Kidney tubule cell (primary cell): ENCODE measurements around the gene SLC7A1.

ENCODE experiments used
- DNase-seq: peaks from one replicate; pipeline ENCODE4 v3.0.0-alpha.2; 2018; ENCODE audit warnings: low spot score

Gene SLC7A1

DNA sequence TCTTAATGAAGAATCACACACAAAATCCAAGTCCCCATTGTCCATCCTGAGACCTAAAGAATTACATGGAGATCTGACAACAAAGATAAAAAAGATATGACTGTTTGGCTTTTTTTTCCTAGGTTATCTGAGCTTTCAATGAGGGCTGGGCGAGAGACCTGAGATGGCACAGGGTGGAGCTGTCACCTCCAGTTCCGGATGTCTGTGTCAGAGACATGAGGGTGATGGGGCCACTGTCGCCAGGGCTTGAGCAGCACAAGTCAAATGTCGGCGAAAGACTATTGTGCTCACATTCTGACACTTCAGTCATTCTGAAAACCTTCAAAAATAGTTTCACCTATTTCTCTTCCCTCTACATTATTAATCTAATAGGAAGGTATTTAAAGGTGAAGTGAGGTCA lies 65.7 kb downstream of the SLC7A1 start:
- no peak for DNase-seq

DNA sequence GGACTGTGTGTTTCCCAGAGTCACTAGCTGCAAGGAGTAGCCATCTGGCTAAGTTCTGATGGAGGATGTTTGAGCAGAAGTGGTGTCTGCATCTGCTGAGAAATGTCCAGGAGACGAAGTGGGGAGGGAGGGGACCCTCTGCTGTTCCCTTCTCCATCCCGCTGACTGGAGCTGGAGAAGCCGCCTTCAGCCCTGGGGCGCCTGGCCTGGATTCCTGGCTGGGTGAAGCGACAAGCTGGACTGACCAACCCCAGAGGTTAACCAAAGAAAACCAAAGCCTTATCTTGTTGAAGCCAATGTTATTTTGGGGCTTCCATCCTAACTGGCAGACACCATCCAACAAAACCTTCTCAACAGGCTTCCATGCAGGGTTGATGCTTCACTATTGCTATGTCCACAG lies 67.6 kb downstream of the SLC7A1 start:
- no peak for DNase-seq

- DNase-seq: no peak
These were observed 68.0 kb downstream of the SLC7A1 start for GRCh38 chr13:29527511-29527910.

- DNase-seq: no peak
These were observed 68.7 kb downstream of the SLC7A1 start for GRCh38 chr13:29526741-29527140.

GRCh38 chr13:29525757-29526156 lies 69.7 kb downstream of the SLC7A1 start:
- no peak for DNase-seq

DNA sequence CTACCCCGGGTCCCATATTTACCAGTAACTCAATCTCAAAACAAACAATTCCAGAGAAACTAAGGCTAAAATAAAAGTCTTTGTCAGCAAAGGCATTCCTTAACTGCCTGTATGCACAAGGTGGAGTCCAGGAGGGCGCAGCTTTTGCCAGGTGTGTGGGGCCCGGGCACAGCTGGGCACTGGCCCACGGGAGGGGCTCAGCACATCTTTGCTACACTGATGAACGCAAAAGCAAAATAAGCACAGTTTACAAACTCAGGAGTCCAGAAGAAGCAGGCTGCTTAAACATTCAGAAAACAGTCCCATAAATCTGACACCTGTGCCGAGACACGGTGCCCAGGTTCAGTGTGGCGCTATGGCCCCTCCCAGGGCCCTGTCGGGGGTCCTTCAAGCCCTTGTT lies 70.8 kb downstream of the SLC7A1 start:
- DNase-seq: no peak

DNA sequence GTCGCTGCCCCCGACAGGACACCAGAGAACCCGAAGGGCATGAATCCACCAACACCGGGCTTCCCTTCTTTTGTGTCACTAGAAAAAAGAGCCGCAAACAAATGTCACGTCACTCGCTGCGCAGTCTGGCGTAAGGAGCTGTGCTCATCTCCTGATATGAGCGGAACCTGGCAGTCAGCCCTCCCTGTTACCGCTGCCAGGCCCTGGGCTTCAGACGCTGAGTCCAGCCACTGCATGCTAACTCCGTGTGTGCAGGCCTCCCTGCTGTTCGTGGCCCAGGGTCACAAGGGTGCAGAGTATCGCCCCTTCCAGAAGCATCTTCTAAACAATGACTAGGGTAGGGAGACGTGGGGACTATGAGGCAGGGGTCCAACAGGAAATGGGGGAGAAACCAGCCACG lies 71.3 kb downstream of the SLC7A1 start:
- no peak for DNase-seq

DNA sequence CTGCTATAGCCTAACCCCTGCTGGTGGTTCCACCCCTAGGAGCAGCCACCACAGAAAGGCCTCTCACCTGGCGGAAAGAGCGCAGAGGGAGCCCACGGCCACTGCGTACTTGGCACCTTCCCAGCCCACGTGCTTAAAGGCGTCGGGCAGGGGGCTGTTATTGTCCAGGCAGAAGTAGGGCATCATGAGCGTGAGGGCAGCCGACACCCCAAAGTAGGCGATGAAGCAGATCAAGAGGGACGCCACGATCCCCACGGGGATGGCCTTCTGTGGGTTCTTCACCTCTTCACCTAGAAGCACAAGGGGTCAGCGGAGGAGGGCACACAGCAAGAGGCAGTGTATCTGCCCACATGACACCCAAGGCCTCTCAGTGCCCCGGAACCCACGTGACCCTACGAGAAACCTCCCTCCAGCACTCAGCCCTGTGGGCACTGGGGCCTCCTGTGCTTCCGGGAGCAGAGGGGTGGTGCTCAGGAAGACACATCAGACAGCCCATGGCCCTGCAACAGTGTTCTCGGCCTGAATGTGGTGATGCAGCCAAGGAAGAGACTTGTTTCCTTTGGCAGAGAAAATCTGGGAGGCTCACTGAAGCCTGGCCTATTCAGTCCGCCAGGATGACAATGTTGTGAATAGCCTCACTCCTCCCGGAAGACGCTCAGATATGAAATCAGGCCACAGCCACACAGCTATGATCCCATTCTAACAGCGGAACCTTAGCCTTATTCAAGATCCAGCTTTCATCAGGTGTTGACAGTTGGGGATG lies 72.1 kb downstream of the SLC7A1 start:
- DNase-seq: no peak

DNA sequence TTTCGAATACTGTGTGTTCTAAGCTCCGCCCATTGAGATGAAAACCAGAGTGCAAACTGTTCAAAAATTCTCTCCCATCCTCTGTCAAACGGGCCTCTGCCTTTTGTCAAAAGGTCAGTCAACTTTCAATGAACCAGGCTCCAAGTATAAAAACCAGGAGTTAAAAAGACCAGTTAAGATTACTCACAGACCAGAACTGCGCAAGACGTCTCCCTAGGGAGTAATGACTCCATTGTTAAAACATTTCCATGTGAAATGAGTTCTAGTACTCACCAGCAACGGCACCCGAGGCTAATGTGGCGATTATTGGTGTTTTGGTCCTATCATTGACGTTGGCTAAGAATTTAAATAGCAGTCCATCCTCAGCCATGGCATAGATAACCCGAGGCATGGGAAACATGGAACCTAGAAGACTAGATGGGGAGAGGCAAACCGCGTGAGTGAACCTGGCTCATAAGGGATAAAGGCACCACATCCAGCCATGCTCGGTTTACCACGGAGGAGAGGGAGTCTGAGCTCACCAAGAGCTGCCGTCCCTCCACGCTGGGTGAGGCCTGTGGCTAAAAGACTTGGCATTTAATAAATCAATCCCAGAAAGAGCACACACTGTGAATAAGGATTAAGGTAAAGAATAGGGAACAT lies 73.3 kb downstream of the SLC7A1 start:
- no peak for DNase-seq

GRCh38 chr13:29521336-29521735 lies 74.2 kb downstream of the SLC7A1 start:
- no peak for DNase-seq

DNA sequence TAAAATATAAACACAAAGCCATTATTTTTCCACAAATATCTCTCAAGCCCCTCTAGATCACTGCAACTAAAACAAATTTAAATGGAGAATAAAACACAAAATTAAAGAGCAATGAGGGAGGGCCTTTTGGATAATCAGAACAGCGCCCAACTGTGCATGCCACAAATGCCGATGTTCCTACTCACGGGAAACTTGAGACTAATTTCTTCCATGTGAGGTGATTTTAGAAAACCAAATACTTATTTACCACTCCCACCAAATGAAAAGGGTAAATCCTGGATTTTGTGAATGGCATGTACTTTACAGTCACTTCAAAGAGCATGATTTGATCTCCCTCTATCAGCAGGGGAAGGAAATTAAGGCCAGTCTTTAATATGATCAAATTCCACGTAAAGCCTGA lies 74.8 kb downstream of the SLC7A1 start:
- no peak for DNase-seq

DNA sequence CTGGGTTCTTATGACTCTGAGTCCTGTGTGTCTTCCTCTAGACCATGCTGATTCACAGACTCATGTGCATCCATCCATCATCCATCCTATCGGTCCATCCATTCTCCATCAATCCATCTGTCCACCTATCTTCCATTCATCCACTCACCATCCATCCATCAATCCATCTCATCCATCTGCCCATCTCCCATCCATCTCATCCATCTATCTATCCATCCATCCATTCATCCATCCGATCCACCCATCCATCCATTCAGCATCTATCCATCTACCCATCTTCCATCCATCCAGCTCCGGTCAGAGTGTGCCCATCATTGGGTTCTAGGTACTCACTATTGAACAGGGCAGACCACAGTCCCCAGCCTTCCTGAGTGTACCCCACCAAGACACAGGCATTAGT lies 75.6 kb downstream of the SLC7A1 start:
- no peak for DNase-seq

DNA sequence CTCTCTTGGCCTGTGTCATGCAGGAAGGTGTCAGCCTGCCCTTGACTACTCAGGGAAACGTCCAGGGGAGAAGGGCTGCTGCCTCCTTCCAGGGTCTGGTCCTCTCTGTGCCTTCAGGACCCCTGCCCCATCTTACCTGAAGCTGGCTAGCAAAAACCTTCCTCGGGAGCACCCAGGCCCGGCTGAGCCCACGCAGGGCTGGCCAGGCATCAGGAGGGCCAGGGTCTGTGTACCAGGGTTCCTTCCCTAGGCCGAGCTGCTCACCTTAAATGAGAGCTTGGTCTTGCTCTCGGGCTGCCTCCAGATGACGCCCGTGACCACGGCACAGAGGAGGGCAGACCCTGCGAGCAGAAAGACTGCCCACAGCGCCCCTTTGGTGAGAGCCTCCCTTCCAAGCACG lies 78.6 kb downstream of the SLC7A1 start:
- DNase-seq: no peak

DNA sequence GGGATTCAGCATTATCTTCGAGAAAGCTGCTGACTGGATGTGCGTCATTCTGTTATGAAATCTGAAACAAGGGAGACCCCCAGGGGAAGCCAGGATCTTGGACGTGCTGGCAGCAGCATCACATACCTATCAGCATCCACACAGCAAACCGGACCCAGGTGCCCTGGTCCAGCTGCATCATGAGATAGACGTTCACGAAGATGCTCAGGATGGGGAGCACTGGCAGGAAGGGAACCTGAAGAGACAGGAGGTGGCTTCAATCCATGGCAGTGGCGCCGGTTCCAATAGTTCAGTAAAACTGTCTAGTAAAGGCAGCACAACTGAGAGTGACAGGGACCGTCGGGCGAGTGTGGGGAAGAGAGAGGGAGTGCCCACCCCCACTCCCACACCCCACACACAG lies 79.5 kb downstream of the SLC7A1 start:
- DNase-seq: no peak

DNA sequence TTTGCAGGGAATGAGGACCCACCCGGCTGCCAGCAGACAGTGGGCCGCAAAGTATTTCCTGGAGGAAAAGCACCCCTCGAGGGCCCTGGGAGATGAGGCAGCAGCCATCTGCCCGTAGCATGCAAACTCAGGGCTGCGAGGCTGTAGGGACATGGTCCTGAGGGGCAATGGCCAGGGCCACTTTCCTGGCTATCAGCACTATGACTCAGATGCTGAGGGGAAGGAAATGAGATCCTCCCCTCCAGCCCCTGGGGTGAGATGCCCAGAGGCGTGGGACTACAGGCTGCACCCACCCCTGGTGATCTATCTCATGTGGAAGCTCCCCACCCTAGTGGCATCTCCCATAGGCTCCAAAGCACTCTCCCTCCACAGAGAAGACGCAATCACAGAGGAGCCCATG lies 80.1 kb downstream of the SLC7A1 start:
- no peak for DNase-seq

GRCh38 chr13:29514720-29515310 lies 80.7 kb downstream of the SLC7A1 start:
- no peak for DNase-seq

GRCh38 chr13:29513981-29514719 lies 81.3 kb downstream of the SLC7A1 start:
- no peak for DNase-seq

DNA sequence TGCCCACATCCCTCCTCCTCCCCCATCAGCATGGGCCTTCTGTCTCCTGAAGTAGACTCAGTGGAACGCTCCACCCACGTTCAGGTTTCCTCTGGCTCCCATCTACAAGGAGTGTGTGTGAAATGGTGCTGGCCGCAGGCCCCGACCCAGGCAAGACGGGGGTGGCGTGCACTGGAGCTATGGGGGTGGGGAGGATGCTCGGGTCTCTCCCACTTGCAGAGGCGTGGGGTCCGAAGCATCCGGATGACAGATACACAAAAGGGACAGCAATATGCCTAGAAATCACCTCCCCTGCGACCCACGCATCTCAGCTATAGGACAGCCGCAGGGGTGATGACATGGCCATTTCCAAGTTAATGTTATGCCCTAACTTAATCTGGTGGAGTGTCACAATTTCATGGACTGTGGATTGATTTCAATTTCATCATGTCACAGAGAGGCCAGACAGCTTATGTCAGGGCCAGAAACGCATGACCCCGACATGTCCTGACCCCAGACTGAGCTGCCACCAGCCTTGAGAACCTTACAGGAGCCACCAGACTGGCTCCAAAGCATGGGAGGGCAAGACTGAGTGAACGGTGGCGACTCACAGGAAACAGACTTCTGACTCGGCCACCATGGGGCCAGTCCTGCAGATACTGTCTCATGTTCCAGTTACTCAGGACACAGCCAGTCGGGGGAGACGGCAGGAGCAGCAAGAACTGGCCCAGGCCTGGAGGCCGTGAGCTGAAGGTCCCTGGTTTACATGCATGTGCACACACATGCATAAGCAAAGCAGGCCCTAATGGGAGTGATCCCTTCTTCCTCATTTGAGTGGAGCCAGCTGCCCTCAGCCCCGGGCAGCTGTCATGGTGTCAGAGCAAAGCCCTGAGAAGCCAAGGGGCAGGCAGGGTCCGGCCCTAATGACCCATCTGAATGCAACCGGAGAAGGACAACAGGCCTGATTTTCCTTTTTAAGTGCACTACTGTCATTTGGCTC lies 82.2 kb downstream of the SLC7A1 start:
- peak; percentile 72 for DNase-seq

- no peak for DNase-seq
These were observed 83.5 kb downstream of the SLC7A1 start for GRCh38 chr13:29511980-29512379.

DNA sequence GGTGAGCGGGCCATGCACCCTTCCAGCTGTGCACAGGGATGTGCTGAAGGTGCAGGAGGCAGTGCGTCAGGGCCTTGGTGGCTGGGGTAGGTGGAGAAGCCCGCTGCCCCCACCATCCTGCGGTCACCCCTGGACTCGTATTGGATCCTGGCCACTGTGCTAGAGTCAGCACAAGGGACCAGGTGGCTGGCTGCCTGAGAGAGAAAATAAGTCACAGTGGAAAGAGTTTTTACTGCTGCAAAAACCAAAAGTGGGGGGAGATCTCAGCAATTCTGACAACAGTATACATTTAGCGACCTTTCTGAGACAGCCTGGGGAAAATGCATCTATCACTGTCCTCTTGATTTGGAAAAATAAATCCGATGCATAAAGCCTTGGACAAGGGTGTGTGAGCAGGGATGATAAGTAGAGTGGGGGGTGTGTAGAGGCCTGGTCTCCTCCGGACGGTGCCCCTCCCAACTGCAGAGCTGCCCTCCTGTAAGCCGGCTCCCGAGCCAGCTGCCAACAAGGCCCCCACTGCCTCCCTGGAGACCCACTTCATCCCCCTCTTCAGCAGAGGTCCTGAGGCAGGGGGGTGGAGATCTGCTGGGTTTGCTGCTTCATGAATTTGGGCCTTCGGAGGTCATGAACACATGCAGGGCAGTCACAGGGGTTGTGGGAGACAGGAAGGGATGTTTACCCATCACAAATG lies 84.2 kb downstream of the SLC7A1 start:
- DNase-seq: no peak

DNA sequence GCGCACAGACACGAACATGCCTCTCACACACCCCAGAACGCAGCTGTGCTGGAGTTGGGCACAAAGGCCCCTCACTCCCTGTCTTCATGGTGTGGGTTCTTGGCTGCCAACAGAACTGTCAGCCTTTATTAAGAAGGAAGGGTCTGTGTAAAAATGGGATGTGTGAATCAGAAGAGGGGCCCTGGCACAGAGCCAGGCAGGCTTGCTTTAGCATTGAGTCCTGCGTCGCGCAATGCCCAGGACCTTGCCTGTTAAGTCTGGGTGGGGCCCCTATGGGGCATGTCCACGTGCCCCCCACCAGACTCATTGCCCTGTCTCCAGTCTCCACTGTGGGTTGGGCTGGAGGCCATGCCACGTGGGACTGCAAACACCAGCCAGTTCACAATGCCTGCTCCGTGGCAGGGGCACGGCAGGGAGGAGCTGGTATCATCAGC lies 84.8 kb downstream of the SLC7A1 start:
- DNase-seq: no peak
